Calu3 (cell line): ENCODE data around the gene SRPK2. TPM values are rescaled to one million over a fixed set of nuclear protein-coding genes. Genes with fewer than 3 reads are reported as not detected.

ENCODE experiments used
- BruUV-seq: library from RNA; stranded (reverse); fragments of 400-500 nt; replicated peaks from 2 replicates; lab custom pipeline; 2021; lab: Mats Ljungman, UMichigan
- CTCF ChIA-PET: fragments of 300-600 bp; sonication (Branson Sonifier 250); formaldehyde crosslinking; loops from one replicate; lab custom pipeline; 2022; ENCODE audit warnings: antibody characterized with exemption; lab: Charles Lee
- DNase-seq: peaks from one replicate; pipeline ENCODE4 v3.0.0; 2022
- H3K27ac Mint-ChIP-seq: one replicate; pipeline ENCODE4 v1.8.0; 2022; ENCODE audit warnings: mixed read lengths; ENCODE audit not compliant: unreplicated experiment
- H3K27me3 Mint-ChIP-seq: one replicate; pipeline ENCODE4 v1.8.0; 2022; ENCODE audit warnings: mixed read lengths; ENCODE audit not compliant: unreplicated experiment
- H3K36me3 Mint-ChIP-seq: one replicate; pipeline ENCODE4 v1.8.0; 2022; ENCODE audit warnings: mild to moderate bottlenecking, moderate library complexity, mixed read lengths; ENCODE audit not compliant: insufficient read depth, unreplicated experiment
- H3K4me1 Mint-ChIP-seq: one replicate; pipeline ENCODE4 v1.8.0; 2022; ENCODE audit warnings: mild to moderate bottlenecking, low read depth, mixed read lengths; ENCODE audit not compliant: unreplicated experiment
- H3K4me3 Mint-ChIP-seq: one replicate; pipeline ENCODE4 v1.8.0; 2022; ENCODE audit warnings: mild to moderate bottlenecking, low read depth, moderate library complexity, mixed read lengths; ENCODE audit not compliant: unreplicated experiment
- H3K9me3 Mint-ChIP-seq: one replicate; pipeline ENCODE4 v1.8.0; 2022; ENCODE audit warnings: low read depth, mixed read lengths; ENCODE audit not compliant: unreplicated experiment
- CTCF ChIP-seq: fragments of 200-600 bp; IDR thresholded peaks from one replicate; pipeline ENCODE4 v1.8.0; 2022; ENCODE audit warnings: antibody characterized with exemption; ENCODE audit not compliant: unreplicated experiment
- intact Hi-C: fragments of 100-400 bp; cut with micrococcal nuclease; formaldehyde crosslinking; loops from one replicate; pipeline ENCODE4 v1.10.0; 2022; ENCODE audit not compliant: unreplicated experiment
- total RNA-seq: library from RNA; stranded (reverse); gene quantifications from 2 replicates; pipeline ENCODE4 v1.2.3, GENCODE V29; 2022

SRPK2 gene
- total RNA-seq, 1 experiment from 2014 or later = 40.2 TPM

- TF ChIP-seq CTCF = no peak
- H3K4me1 Mint-ChIP-seq = no peaks in the 10 kb centered on the region
- BruUV-seq = no TSS peak
- H3K27ac Mint-ChIP-seq = no peak overlapping the region
- CTCF ChIA-PET = no interaction called here
- no peak overlapping the region for H3K4me3 Mint-ChIP-seq
- H3K9me3 Mint-ChIP-seq = no peaks in the 10 kb centered on the region
- intact Hi-C loops = no loop called here
- H3K36me3 Mint-ChIP-seq = no peaks in the 10 kb centered on the region
- H3K27me3 Mint-ChIP-seq = no peaks in the 10 kb centered on the region
- no peak for DNase-seq
Observed at GRCh38 chr7:105187302-105188169, 201.2 kb downstream of the SRPK2 start.

- intact Hi-C loops = no loop called here
- CTCF ChIA-PET = no interaction called here
- DNase-seq = no peak
- Mint-ChIP-seq H3K9me3 (no peaks in the 10 kb centered on the region), H3K36me3 (no peaks in the 10 kb centered on the region), H3K27ac (no peak overlapping the region), H3K4me3 (no peak overlapping the region), H3K4me1 (no peaks in the 10 kb centered on the region), H3K27me3 (no peaks in the 10 kb centered on the region)
- TF ChIP-seq CTCF = no peak
- no TSS peak for BruUV-seq
Observed at GRCh38 chr7:105185290-105186010, 203.3 kb downstream of the SRPK2 start.

- BruUV-seq = no TSS peak
Observed at GRCh38 chr7:105180002-105180401, 208.7 kb downstream of the SRPK2 start.

More at GRCh38 chr7:105180002-105180401, 208.7 kb downstream of the SRPK2 start:
- Mint-ChIP-seq H3K4me1 (no peaks in the 10 kb centered on the region), H3K27me3 (no peaks in the 10 kb centered on the region), H3K9me3 (no peaks in the 10 kb centered on the region), H3K36me3 (no peaks in the 10 kb centered on the region), H3K4me3 (no peak overlapping the region), H3K27ac (no peak overlapping the region)
- TF ChIP-seq CTCF = no peak
- CTCF ChIA-PET = no interaction called here
- intact Hi-C loops = no loop called here
- DNase-seq = no peak
